NCI-H2196 (cell line): ENCODE data around the gene GJC1.

Experiments
- DNase-seq: peaks from one replicate; lab custom pipeline; 2025; ENCODE audit not compliant: unreplicated experiment; lab: John Stamatoyannopoulos, UW

The GJC1 gene

GRCh38 chr17:44829523-44830358 lies at the start of gene GJC1:
GJC1 (minus strand) TSS chr17:44830287; CDS start chr17:44805817, 24,470 bp downstream.
- DNase-seq = peak; percentile 39

GRCh38 chr17:44879376-44879775 lies 49.3 kb upstream of the GJC1 start:
- DNase-seq = no peak

GRCh38 chr17:44878627-44879221 lies 48.6 kb upstream of the GJC1 start:
- peak; percentile 55 for DNase-seq

- no peak for DNase-seq
Measured at GRCh38 chr17:44877121-44877520, 47.0 kb upstream of the GJC1 start.

GRCh38 chr17:44875761-44876160 lies 45.7 kb upstream of the GJC1 start:
- DNase-seq = no peak

- peak; percentile 89 for DNase-seq
Measured at GRCh38 chr17:44872131-44872768, 42.2 kb upstream of the GJC1 start.

- no peak for DNase-seq
Measured at GRCh38 chr17:44871556-44871955, 41.5 kb upstream of the GJC1 start.

- DNase-seq = no peak
Measured at GRCh38 chr17:44867841-44868240, 37.8 kb upstream of the GJC1 start.

GRCh38 chr17:44865931-44866330 lies 35.8 kb upstream of the GJC1 start:
- no peak for DNase-seq

- peak; percentile 75 for DNase-seq
Measured at GRCh38 chr17:44865231-44865660, 35.2 kb upstream of the GJC1 start.

- no peak for DNase-seq
Measured at GRCh38 chr17:44864831-44865230, 34.7 kb upstream of the GJC1 start.

- no peak for DNase-seq
Measured at GRCh38 chr17:44863061-44863918, 33.2 kb upstream of the GJC1 start.

- no peak for DNase-seq
Measured at GRCh38 chr17:44862278-44862914, 32.3 kb upstream of the GJC1 start.

GRCh38 chr17:44859701-44860100 lies 29.6 kb upstream of the GJC1 start:
- DNase-seq = no peak

- DNase-seq = no peak
Measured at GRCh38 chr17:44854192-44854591, 24.1 kb upstream of the GJC1 start.

- no peak for DNase-seq
Measured at GRCh38 chr17:44850612-44851011, 20.5 kb upstream of the GJC1 start.

- DNase-seq = no peak
Measured at GRCh38 chr17:44850025-44850424, 19.9 kb upstream of the GJC1 start.

- no peak for DNase-seq
Measured at GRCh38 chr17:44848961-44849489, 18.9 kb upstream of the GJC1 start.

GRCh38 chr17:44848257-44848795 lies 18.2 kb upstream of the GJC1 start:
- DNase-seq = no peak

GRCh38 chr17:44847586-44847985 lies 17.5 kb upstream of the GJC1 start, which contains the start of gene HIGD1B:
HIGD1B (plus strand) TSS chr17:44847883; CDS start chr17:44848153, 270 bp downstream.
- DNase-seq = no peak
